Type B pancreatic cell (in vitro differentiated cells): ENCODE measurements around the gene S100A13. TPM values are rescaled to one million over a fixed set of nuclear protein-coding genes. Genes with fewer than 3 reads are reported as not detected.
"Not testable (repeated sequence)": the region's sequence is repeated elsewhere in the genome, so short reads cannot be mapped to it uniquely, and the experiment has no call there.

Source experiments
- DNase-seq: peaks from one replicate; pipeline ENCODE4 v3.0.0; 2021; ENCODE audit warnings: mixed read lengths; ENCODE audit not compliant: unreplicated experiment; ENCODE audit errors: extremely low spot score
- H3K27ac Mint-ChIP-seq: 2 replicates; pipeline ENCODE4 v1.8.0; 2021; ENCODE audit warnings: mild to moderate bottlenecking, mixed read lengths
- H3K27me3 Mint-ChIP-seq: 2 replicates; pipeline ENCODE4 v1.8.0; 2021; ENCODE audit warnings: mixed read lengths
- H3K36me3 Mint-ChIP-seq: 2 replicates; pipeline ENCODE4 v1.8.0; 2021; ENCODE audit warnings: mixed read lengths
- H3K4me1 Mint-ChIP-seq: one replicate; pipeline ENCODE4 v1.8.0; 2021; ENCODE audit warnings: mixed read lengths; ENCODE audit not compliant: unreplicated experiment
- H3K4me3 Mint-ChIP-seq: 2 replicates; pipeline ENCODE4 v1.8.0; 2021; ENCODE audit warnings: mild to moderate bottlenecking, mixed read lengths
- H3K9me3 Mint-ChIP-seq: 2 replicates; pipeline ENCODE4 v1.8.0; 2021; ENCODE audit warnings: mixed read lengths
- total RNA-seq: library from RNA; stranded (reverse); gene quantifications from 2 replicates; pipeline ENCODE4 v1.2.1, GENCODE V29; 2021; ENCODE audit warnings: low replicate concordance
- TF ChIP-seq, protein P1 (sequence below): fragments of 200-600 bp; sonication (generic); conservative IDR thresholded peaks from 2 replicates; pipeline ENCODE4 v1.5.0; 2021; ENCODE audit warnings: antibody characterized with exemption, mild to moderate bottlenecking

Gene S100A13
- total RNA-seq, 1 donor from 2014 or later = 58.3 TPM

DNA sequence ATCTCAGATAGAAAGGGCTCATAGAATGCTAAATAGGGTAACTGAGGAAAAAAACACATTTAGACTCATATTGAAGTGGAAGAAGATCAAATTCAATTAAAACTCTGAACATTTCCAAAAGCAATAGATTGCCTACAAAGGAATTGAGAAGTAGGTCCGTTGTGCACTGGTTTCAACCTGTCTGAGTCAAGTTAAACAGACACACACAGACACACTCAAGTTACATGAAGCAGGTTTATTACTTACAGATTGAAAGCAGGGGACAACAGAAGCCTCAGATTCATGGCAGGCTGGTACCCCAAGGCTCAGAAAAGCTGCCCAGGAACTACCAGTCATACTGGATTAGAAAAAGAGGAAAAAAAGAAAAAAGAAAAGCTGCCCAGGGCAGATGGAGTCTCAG lies 41.0 kb downstream of the S100A13 start:
- Mint-ChIP-seq H3K27me3 (no peaks in the 10 kb centered on the region), H3K27ac (no peak overlapping the region), H3K4me1 (peaks cover 3% of the 10 kb centered on the region), H3K4me3 (no peak overlapping the region), H3K9me3 (no peaks in the 10 kb centered on the region), H3K36me3 (no peaks in the 10 kb centered on the region)
- DNase-seq = no peak
- TF ChIP-seq, protein P1, sequence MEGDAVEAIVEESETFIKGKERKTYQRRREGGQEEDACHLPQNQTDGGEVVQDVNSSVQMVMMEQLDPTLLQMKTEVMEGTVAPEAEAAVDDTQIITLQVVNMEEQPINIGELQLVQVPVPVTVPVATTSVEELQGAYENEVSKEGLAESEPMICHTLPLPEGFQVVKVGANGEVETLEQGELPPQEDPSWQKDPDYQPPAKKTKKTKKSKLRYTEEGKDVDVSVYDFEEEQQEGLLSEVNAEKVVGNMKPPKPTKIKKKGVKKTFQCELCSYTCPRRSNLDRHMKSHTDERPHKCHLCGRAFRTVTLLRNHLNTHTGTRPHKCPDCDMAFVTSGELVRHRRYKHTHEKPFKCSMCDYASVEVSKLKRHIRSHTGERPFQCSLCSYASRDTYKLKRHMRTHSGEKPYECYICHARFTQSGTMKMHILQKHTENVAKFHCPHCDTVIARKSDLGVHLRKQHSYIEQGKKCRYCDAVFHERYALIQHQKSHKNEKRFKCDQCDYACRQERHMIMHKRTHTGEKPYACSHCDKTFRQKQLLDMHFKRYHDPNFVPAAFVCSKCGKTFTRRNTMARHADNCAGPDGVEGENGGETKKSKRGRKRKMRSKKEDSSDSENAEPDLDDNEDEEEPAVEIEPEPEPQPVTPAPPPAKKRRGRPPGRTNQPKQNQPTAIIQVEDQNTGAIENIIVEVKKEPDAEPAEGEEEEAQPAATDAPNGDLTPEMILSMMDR = no peak

DNA sequence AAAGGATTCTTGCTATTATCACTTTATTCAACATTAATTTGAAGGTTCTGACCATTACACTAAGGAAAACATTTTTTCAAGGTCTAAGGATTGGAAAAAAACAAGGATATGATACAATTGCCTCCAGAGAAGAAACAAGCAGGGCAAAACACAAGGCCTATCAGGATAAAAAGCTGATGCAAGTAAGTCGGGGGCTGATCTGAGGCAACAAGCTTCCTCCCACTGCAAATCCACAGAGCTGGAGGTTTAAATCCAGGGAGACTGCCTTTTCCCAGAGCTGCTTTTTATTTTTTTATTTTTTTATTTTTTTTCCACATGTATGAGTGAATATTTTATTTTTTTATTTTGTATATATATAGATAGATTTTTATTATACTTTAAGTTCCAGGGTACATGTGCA lies 42.3 kb downstream of the S100A13 start:
- Mint-ChIP-seq H3K4me1 (peaks cover 3% of the 10 kb centered on the region), H3K36me3 (no peaks in the 10 kb centered on the region), H3K27me3 (no peaks in the 10 kb centered on the region), H3K27ac (no peak overlapping the region), H3K4me3 (no peak overlapping the region), H3K9me3 (no peaks in the 10 kb centered on the region)
- no peak for DNase-seq
- TF ChIP-seq, protein P1 = no peak

DNA sequence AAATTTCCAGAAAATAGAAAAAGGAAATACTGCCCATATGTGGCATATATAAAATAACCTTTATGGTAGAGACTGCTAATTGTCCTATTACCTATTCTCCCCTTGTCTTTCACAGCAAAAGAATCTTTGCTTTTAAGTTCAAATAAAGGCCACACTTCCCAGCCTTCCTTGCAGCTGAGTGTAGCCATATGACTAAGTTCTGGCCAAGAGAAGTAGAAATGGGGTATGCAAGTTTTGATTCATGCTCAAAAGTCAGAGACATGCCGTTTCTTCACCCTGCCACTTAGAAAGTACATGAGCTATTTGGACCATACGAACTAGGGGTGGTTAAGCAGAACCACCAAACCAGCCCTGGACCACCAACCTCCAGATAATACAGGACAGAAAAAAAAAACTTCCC lies 43.3 kb downstream of the S100A13 start:
- Mint-ChIP-seq H3K27ac (no peak overlapping the region), H3K36me3 (no peaks in the 10 kb centered on the region), H3K27me3 (no peaks in the 10 kb centered on the region), H3K4me1 (peaks cover 3% of the 10 kb centered on the region), H3K4me3 (no peak overlapping the region), H3K9me3 (no peaks in the 10 kb centered on the region)
- no peak for DNase-seq
- TF ChIP-seq, protein P1 = no peak

DNA sequence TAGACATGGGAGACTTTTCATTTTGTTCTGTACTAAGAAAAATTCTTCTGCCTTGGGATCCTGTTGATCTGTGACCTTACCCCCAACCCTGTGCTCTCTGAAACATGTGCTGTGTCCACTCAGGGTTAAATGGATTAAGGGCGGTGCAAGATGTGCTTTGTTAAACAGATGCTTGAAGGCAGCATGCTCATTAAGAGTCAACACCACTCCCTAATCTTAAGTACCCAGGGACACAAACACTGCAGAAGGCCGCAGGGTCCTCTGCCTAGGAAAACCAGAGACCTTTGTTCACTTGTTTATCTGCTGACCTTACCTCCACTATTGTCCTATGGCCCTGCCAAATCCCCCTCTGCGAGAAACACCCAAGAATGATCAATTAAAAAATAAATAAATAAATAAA lies 43.8 kb downstream of the S100A13 start:
- H3K4me1 Mint-ChIP-seq, H3K9me3 Mint-ChIP-seq, DNase-seq, H3K36me3 Mint-ChIP-seq, H3K27ac Mint-ChIP-seq, H3K27me3 Mint-ChIP-seq, H3K4me3 Mint-ChIP-seq: not testable (repeated sequence)

DNA sequence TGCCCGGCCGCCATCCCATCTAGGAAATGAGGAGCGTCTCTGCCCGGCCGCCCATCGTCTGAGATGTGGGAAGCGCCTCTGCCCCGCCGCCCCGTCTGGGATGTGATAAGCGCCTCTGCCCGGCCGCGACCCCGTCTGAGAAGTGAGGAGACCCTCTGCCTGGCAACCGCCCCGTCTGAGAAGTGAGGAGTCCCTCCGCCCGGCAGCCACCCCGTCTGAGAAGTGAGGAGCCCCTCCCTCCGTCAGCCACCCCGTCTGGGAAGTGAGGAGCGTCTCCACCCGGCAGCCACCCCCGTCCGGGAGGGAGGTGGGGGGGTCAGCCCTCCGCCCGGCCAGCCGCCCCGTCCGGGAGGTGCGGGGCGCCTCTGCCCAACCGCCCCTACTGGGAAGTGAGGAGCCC lies 44.5 kb downstream of the S100A13 start:
- not testable (repeated sequence) for H3K27me3 Mint-ChIP-seq, H3K36me3 Mint-ChIP-seq, H3K4me3 Mint-ChIP-seq, H3K9me3 Mint-ChIP-seq, H3K27ac Mint-ChIP-seq, DNase-seq
- peaks cover 11% of the 10 kb centered on the region for H3K4me1 Mint-ChIP-seq

DNA sequence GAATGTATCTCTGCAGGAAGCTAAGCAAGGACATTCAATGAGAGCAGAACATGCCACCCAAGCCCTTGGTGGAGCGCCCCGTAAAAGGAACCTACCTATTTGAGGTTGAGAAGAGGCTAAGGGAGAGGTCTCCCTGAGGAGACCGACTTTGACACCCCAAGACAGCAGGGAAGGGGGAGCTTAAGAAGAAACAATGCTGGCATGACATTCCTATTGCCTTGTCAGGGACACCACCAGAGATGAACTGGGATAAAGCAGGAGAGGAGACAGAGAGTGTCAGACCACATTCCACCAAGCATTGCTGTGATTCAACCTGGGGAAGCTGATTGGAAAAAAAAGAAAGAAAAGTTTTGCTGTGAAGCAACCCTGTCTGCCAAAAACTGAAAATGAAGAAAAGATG lies 48.4 kb downstream of the S100A13 start:
- Mint-ChIP-seq H3K27ac (no peak overlapping the region), H3K4me3 (no peak overlapping the region), H3K9me3 (no peaks in the 10 kb centered on the region), H3K36me3 (no peaks in the 10 kb centered on the region), H3K4me1 (peaks cover 8% of the 10 kb centered on the region), H3K27me3 (no peaks in the 10 kb centered on the region)
- TF ChIP-seq, protein P1 = no peak
- DNase-seq = no peak

DNA sequence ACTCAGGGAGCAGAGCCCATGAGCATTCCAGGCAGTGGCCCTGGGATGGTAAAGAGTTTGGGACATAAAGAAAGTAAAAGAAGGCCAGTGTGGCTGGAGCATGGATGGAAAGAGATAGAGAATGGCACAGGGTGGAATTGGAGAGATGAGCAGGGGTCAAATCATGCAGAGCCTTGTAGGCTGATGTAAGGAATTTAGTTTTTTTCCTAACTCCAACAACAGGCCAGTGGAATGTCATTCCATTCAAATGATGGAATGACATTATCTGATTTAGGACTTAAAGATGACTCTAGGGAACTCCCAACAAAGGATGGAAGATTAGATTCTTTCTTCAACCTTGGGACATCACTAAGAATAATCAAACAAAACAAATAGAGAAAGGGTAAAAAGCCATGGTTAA lies 48.8 kb downstream of the S100A13 start:
- Mint-ChIP-seq H3K36me3 (no peaks in the 10 kb centered on the region), H3K9me3 (no peaks in the 10 kb centered on the region), H3K27ac (no peak overlapping the region), H3K27me3 (no peaks in the 10 kb centered on the region), H3K4me3 (no peak overlapping the region), H3K4me1 (peaks cover 8% of the 10 kb centered on the region)
- TF ChIP-seq, protein P1 = no peak
- no peak for DNase-seq
